OCI-LY3 (cell line): ENCODE results near the gene VKORC1.

Experiments
- EZH2phosphoT487 ChIP-seq: fragments of 200-600 bp; shearing (Covaris generic); IDR thresholded peaks from 2 replicates; pipeline ENCODE4 v1.6.1; 2018; ENCODE audit warnings: antibody characterized with exemption, mixed run types, low read depth
- TF ChIP-seq, protein P1 (sequence below): fragments of 200-600, 300-600 bp; sonication (generic); IDR thresholded peaks from 2 replicates; pipeline ENCODE4 v1.5.1; 2014; ENCODE audit warnings: antibody characterized with exemption, low read length, low read depth

- TF ChIP-seq, protein P1, sequence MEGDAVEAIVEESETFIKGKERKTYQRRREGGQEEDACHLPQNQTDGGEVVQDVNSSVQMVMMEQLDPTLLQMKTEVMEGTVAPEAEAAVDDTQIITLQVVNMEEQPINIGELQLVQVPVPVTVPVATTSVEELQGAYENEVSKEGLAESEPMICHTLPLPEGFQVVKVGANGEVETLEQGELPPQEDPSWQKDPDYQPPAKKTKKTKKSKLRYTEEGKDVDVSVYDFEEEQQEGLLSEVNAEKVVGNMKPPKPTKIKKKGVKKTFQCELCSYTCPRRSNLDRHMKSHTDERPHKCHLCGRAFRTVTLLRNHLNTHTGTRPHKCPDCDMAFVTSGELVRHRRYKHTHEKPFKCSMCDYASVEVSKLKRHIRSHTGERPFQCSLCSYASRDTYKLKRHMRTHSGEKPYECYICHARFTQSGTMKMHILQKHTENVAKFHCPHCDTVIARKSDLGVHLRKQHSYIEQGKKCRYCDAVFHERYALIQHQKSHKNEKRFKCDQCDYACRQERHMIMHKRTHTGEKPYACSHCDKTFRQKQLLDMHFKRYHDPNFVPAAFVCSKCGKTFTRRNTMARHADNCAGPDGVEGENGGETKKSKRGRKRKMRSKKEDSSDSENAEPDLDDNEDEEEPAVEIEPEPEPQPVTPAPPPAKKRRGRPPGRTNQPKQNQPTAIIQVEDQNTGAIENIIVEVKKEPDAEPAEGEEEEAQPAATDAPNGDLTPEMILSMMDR: no peak
- no peak for TF ChIP-seq EZH2phosphoT487
These were observed 29.6 kb downstream of the VKORC1 start for GRCh38 chr16:31064882-31065461.
